A549 treated with RU486 at 1 μM for 4 hours (cell line): ENCODE measurements around the gene SORBS1. TPM values are rescaled to one million over a fixed set of nuclear protein-coding genes. Genes with fewer than 3 reads are reported as not detected.

Experiments
- total RNA-seq: library from RNA; stranded (reverse); fragments of 200-300 nt; extraction: Qiagen RNA extraction; gene quantifications from 5 replicates; pipeline ENCODE4 v1.2.3, GENCODE V29; 2022; ENCODE audit warnings: low read depth

Gene SORBS1
- 0.32 to 0.69 TPM (median 0.54 TPM) in 5 replicates for total RNA-seq

DNA sequence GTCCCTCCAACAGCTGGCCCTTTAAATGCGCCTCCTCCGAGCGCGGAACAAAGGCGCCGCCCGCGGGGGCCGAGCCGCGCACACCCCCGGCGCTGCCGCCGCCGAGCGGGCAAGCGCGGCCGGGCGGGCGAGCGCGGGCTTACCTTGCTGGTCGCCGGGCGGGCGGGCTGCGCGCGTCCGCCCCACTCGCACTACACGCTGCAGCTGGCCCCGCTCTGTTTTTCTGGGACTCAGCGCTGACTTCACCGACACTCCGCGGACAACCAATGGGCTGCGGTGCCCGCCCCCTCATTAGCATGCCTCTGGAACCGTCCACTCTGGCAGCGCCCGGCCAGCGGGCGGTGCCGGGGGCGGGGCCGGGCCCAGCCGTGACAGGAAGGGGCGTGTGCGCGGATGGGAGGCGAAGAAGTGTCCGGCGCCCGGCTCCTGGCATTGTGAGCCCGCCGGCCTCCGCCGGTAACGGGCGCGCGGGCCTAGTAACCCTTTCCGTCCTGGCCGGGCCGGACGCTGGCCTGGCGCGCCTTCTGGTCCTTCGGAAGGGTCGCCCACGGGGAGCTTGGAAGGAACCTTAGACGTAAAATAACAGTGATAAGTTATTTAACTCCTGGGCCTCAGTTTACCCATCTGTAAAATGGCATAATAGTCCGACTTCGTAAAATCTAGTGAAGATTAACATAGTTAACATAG, at the start of gene SORBS1:
Gene SORBS1, minus strand, starts transcription at position 195 of the 687 bp plus-strand sequence. CDS start 120,236 bp downstream, outside the sequence.

DNA sequence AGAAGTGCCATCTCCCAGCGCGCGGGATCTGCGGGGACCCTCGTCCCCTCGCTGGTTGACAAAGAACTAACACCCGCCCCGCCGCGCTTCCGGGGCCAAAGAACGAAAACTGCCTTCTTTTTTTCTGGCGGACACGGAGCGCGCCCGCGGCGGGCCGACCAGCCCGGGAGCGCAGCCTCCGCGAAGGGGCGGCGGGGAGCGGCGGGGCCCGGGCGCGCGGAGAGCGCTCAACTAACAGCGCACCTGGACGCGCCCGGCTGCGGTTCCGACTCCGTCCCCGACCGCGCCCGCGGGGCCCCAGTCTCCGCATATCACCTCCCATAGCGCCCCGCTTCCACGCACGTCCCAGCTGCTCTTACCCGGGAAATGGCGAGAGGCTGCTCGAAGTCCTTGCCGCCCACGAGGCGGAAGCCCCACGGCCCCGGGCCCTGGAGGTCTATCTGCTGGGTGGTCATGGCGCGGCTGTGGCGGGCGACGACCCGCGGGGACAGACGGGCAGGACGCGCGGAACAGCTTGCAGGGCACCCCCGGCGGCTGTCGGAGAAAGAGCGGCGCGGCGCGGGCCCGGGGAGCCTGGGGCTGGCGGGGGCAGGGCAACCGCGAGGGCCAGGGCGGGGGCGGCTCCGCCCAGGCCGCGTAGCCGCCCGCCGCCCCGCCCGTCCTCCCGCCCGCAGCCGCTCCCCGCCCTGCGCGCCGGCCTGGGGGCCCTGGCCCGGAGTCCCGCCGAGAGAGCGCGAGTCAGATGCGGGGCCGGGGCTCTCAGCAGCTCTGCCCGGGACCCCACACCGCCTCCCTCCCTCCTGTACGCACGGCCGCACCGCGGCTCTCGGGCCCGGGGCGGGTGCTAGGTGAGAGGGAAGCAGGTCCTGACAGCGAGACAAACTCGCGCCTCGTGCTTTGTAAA, 270.5 kb downstream of the SORBS1 start, which contains the start of gene PDLIM1:
Gene PDLIM1, minus strand, starts transcription at position 543 of the 904 bp plus-strand sequence. Its CDS starts 88 bp downstream, at position 455.

Other genes with a start within 250 kb of the SORBS1 start
- 48.8 to 54.9 TPM (median 49.3 TPM) in 5 replicates for gene ALDH18A1, start 95.3 kb upstream of the SORBS1 start, total RNA-seq
- gene TCTN3, start 132.6 kb upstream of the SORBS1 start, total RNA-seq: 39.7 to 48.8 TPM (median 47.0 TPM) in 5 replicates
- gene ENTPD1, start 194.8 kb upstream of the SORBS1 start, total RNA-seq: 0.09 to 0.12 TPM in 2 of 5 replicates, not detected in the others